Measurements from ENCODE around the gene GMDS. TPM values are rescaled to one million over a fixed set of nuclear protein-coding genes. Genes with fewer than 3 reads are reported as not detected.

GMDS gene
- total RNA-seq, 1 donor = 23.2 TPM

- Histone ChIP-seq H3K4me2 (ENCODE audit: insufficient read depth, low read length) (peak overlapping the region; percentile 73), H3K4me1 (ENCODE audit: insufficient read depth, low read length) (peaks cover 22% of the 10 kb centered on the region), H4K20me1 (ENCODE audit: insufficient read depth, low read length) (no peaks in the 10 kb centered on the region), H3K79me2 (ENCODE audit: insufficient read depth, low read length) (no peaks in the 10 kb centered on the region), H3K36me3 (ENCODE audit: insufficient read depth, low read length) (no peaks in the 10 kb centered on the region), H2AFZ (ENCODE audit: low read length) (peak overlapping the region; percentile 84), H3K27me3 (ENCODE audit: insufficient read depth, low read length) (no peaks in the 10 kb centered on the region), H3K9me3 (ENCODE audit: low read depth, low read length) (no peaks in the 10 kb centered on the region), H3K27ac (ENCODE audit: low read depth, low read length) (peak overlapping the region; percentile 88), H3K4me3 (ENCODE audit: insufficient read depth, low read length) (peak overlapping the region; percentile 49)
- peak; percentile 93 for DNase-seq (ENCODE audit: insufficient read length, low spot score, missing footprints)
- no peak for TF ChIP-seq CTCF (IDR thresholded peaks at IDR 0.05; ENCODE audit: extremely low read depth, low read depth, low read length)
Observed at GRCh38 chr6:1701668-1702353, 543.6 kb downstream of the GMDS start.

- no peaks in the 10 kb centered on the region for H4K20me1 ChIP-seq (ENCODE audit: insufficient read depth, low read length)
Observed at GRCh38 chr6:1700278-1700967, 545.0 kb downstream of the GMDS start.

GRCh38 chr6:1698527-1698926, 546.9 kb downstream of the GMDS start:
- Histone ChIP-seq H3K4me1 (ENCODE audit: insufficient read depth, low read length) (peaks cover 32% of the 10 kb centered on the region), H2AFZ (ENCODE audit: low read length) (no peak overlapping the region), H3K36me3 (ENCODE audit: insufficient read depth, low read length) (no peaks in the 10 kb centered on the region), H4K20me1 (ENCODE audit: insufficient read depth, low read length) (no peaks in the 10 kb centered on the region), H3K79me2 (ENCODE audit: insufficient read depth, low read length) (no peaks in the 10 kb centered on the region), H3K27me3 (ENCODE audit: insufficient read depth, low read length) (no peaks in the 10 kb centered on the region), H3K27ac (ENCODE audit: low read depth, low read length) (no peak overlapping the region), H3K4me2 (ENCODE audit: insufficient read depth, low read length) (no peak overlapping the region), H3K9me3 (ENCODE audit: low read depth, low read length) (no peaks in the 10 kb centered on the region), H3K4me3 (ENCODE audit: insufficient read depth, low read length) (no peak overlapping the region)
- no peak for TF ChIP-seq CTCF (IDR thresholded peaks at IDR 0.05; ENCODE audit: extremely low read depth, low read depth, low read length)
- peak; percentile 35 for DNase-seq (ENCODE audit: insufficient read length, low spot score, missing footprints)

More at GRCh38 chr6:1700278-1700967, 545.0 kb downstream of the GMDS start:
- TF ChIP-seq CTCF (IDR thresholded peaks at IDR 0.05; ENCODE audit: extremely low read depth, low read depth, low read length) = no peak
- Histone ChIP-seq H3K4me3 (ENCODE audit: insufficient read depth, low read length) (no peak overlapping the region), H3K9me3 (ENCODE audit: low read depth, low read length) (no peaks in the 10 kb centered on the region), H3K36me3 (ENCODE audit: insufficient read depth, low read length) (no peaks in the 10 kb centered on the region), H3K4me2 (ENCODE audit: insufficient read depth, low read length) (no peak overlapping the region), H3K79me2 (ENCODE audit: insufficient read depth, low read length) (no peaks in the 10 kb centered on the region), H3K27me3 (ENCODE audit: insufficient read depth, low read length) (no peaks in the 10 kb centered on the region), H3K27ac (ENCODE audit: low read depth, low read length) (no peak overlapping the region), H3K4me1 (ENCODE audit: insufficient read depth, low read length) (peaks cover 29% of the 10 kb centered on the region), H2AFZ (ENCODE audit: low read length) (no peak overlapping the region)
- no peak for DNase-seq (ENCODE audit: insufficient read length, low spot score, missing footprints)

GRCh38 chr6:1697688-1698351, 547.6 kb downstream of the GMDS start:
- H3K36me3 ChIP-seq (ENCODE audit: insufficient read depth, low read length) = no peaks in the 10 kb centered on the region
- DNase-seq (ENCODE audit: insufficient read length, low spot score, missing footprints) = no peak
- H3K27ac ChIP-seq (ENCODE audit: low read depth, low read length) = no peak overlapping the region
- no peak overlapping the region for H2AFZ ChIP-seq (ENCODE audit: low read length)
- H3K79me2 ChIP-seq (ENCODE audit: insufficient read depth, low read length) = no peaks in the 10 kb centered on the region
- no peak overlapping the region for H3K4me3 ChIP-seq (ENCODE audit: insufficient read depth, low read length)
- no peak for TF ChIP-seq CTCF (IDR thresholded peaks at IDR 0.05; ENCODE audit: extremely low read depth, low read depth, low read length)
- no peaks in the 10 kb centered on the region for H3K27me3 ChIP-seq (ENCODE audit: insufficient read depth, low read length)
- peaks cover 29% of the 10 kb centered on the region for H3K4me1 ChIP-seq (ENCODE audit: insufficient read depth, low read length)
- no peaks in the 10 kb centered on the region for H4K20me1 ChIP-seq (ENCODE audit: insufficient read depth, low read length)
- H3K4me2 ChIP-seq (ENCODE audit: insufficient read depth, low read length) = no peak overlapping the region
- H3K9me3 ChIP-seq (ENCODE audit: low read depth, low read length) = no peaks in the 10 kb centered on the region
